ENCODE measurements around the gene FBXL19. TPM values are rescaled to one million over a fixed set of nuclear protein-coding genes. Genes with fewer than 3 reads are reported as not detected.

Gene FBXL19
- total and polyA plus RNA-seq, 9 of the 15 experiments (the other 6 are each of a cell fraction or from before 2014, with no cell fraction given), result 0.13 to 48.0 (median 13.5) TPM; not detected in 1

- no peak for TF ChIP-seq PHB (CRISPR knock-in tag; IDR thresholded peaks at IDR 0.05)
- no peak for TF ChIP-seq NR2F6 (CRISPR knock-in tag; IDR thresholded peaks at IDR 0.05)
- TF ChIP-seq SNIP1 (IDR thresholded peaks at IDR 0.05; ENCODE audit: low read depth), result no peak
- 0 out of 2 replicates have a peak, but pooled peaks have one; percentile 19 for TF ChIP-seq ZBTB40 (IDR thresholded peaks at IDR 0.05)
- TF ChIP-seq ZBTB40 (CRISPR knock-in tag; IDR thresholded peaks at IDR 0.05), result no peak
- no peak for TF ChIP-seq TSC22D4 (tag; IDR thresholded peaks at IDR 0.05)
- TF ChIP-seq TAF1 (IDR thresholded peaks at IDR 0.05; ENCODE audit: control insufficient read depth, extremely low read depth, insufficient read depth, low read length, severe bottlenecking), result peak; percentile 6
- TF ChIP-seq CHAMP1 (IDR thresholded peaks at IDR 0.05), result no peak
Observed at GRCh38 chr16:30903002-30903401, 20.4 kb upstream of the FBXL19 start (continued).

All from K562 (cell line).